WTC11 (cell line): Measurements from ENCODE around the gene TRPC1. TPM values are rescaled to one million over a fixed set of nuclear protein-coding genes. Genes with fewer than 3 reads are reported as not detected.
A peak's percentile ranks its signal among the peaks of the same experiment; 100 is the strongest.

ENCODE experiments used
- ATAC-seq: fragments of 200-7000 bp; cut with Tn5 transposase; 2 replicates; pipeline ENCODE4 v1.10.0; 2021; ENCODE audit warnings: mild to moderate bottlenecking, moderate library complexity
- CTCF ChIA-PET: fragments of 300-600 bp; sonication (Branson Sonifier 250); formaldehyde crosslinking; loops from one replicate; lab custom pipeline; 2021; ENCODE audit warnings: antibody characterized with exemption; lab: Charles Lee
- POLR2A ChIA-PET: fragments of 350-600 bp; sonication (Branson Sonifier 250); formaldehyde crosslinking; loops from one replicate; lab custom pipeline; 2021; ENCODE audit warnings: antibody characterized with exemption; lab: Charles Lee
- DNase-seq: peaks from one replicate; pipeline ENCODE4 v3.0.0; 2021; ENCODE audit warnings: low spot score
- H3K27ac Mint-ChIP-seq: 2 replicates; pipeline ENCODE4 v1.8.0; 2021; ENCODE audit warnings: mixed read lengths
- H3K27me3 Mint-ChIP-seq: 2 replicates; pipeline ENCODE4 v1.8.0; 2021; ENCODE audit warnings: low read depth, mild to moderate bottlenecking, moderate library complexity, mixed read lengths
- H3K36me3 Mint-ChIP-seq: 2 replicates; pipeline ENCODE4 v1.8.0; 2021; ENCODE audit warnings: mixed read lengths
- H3K4me1 Mint-ChIP-seq: 2 replicates; pipeline ENCODE4 v1.8.0; 2022; ENCODE audit warnings: mixed read lengths
- H3K4me3 Mint-ChIP-seq: 2 replicates; pipeline ENCODE4 v1.8.0; 2021; ENCODE audit warnings: mild to moderate bottlenecking, moderate library complexity, mixed read lengths
- H3K9me3 Mint-ChIP-seq: 2 replicates; pipeline ENCODE4 v1.8.0; 2021; ENCODE audit warnings: mixed read lengths
- CREB1 ChIP-seq: sonication (generic); formaldehyde crosslinking; IDR thresholded peaks from 2 replicates; pipeline ENCODE4 v1.8.0; 2023; ENCODE audit warnings: mild to moderate bottlenecking, missing genetic modification reagents
- E2F4 ChIP-seq: sonication (generic); formaldehyde crosslinking; IDR thresholded peaks from 2 replicates; pipeline ENCODE4 v1.8.1; 2022; ENCODE audit warnings: low read depth, mild to moderate bottlenecking, moderate library complexity, missing genetic modification reagents, borderline replicate concordance
- E2F5 ChIP-seq: sonication (generic); formaldehyde crosslinking; IDR thresholded peaks from 2 replicates; pipeline ENCODE4 v1.8.1; 2022; ENCODE audit warnings: mild to moderate bottlenecking, moderate library complexity, missing genetic modification reagents
- FOXK1 ChIP-seq: sonication (generic); formaldehyde crosslinking; IDR thresholded peaks from 2 replicates; pipeline ENCODE4 v1.8.0; 2022; ENCODE audit warnings: mild to moderate bottlenecking, moderate library complexity, missing genetic modification reagents
- GRHL2 ChIP-seq: fragments of 250-450 bp; sonication (Bioruptor Pico); IDR thresholded peaks from 2 replicates; pipeline ENCODE4 v1.8.0; 2022; ENCODE audit warnings: mild to moderate bottlenecking, moderate library complexity; ENCODE audit not compliant: insufficient replicate concordance, severe bottlenecking
- GTF2I ChIP-seq: fragments of 250-450 bp; sonication (Bioruptor Pico); conservative IDR thresholded peaks from 2 replicates; pipeline ENCODE4 v1.4.0; 2021; ENCODE audit warnings: mild to moderate bottlenecking
- JUN ChIP-seq: sonication (generic); formaldehyde crosslinking; IDR thresholded peaks from 2 replicates; pipeline ENCODE4 v1.8.0; 2023; ENCODE audit warnings: mild to moderate bottlenecking, missing genetic modification reagents
- KAT7 ChIP-seq: sonication (generic); formaldehyde crosslinking; IDR thresholded peaks from 2 replicates; pipeline ENCODE4 v1.8.1; 2023; ENCODE audit warnings: missing genetic modification reagents, mild to moderate bottlenecking, borderline replicate concordance
- MYBL2 ChIP-seq: sonication (generic); formaldehyde crosslinking; IDR thresholded peaks from 2 replicates; pipeline ENCODE4 v1.8.1; 2023; ENCODE audit warnings: mild to moderate bottlenecking, moderate library complexity, missing genetic modification reagents
- NFE2L1 ChIP-seq: sonication (generic); formaldehyde crosslinking; IDR thresholded peaks from 2 replicates; pipeline ENCODE4 v1.8.1; 2023; ENCODE audit warnings: missing genetic modification reagents
- OVOL2 ChIP-seq: fragments of 250-450 bp; sonication (Bioruptor Pico); IDR thresholded peaks from 2 replicates; pipeline ENCODE4 v1.9.0; 2021; ENCODE audit warnings: mild to moderate bottlenecking, borderline replicate concordance
- RORB ChIP-seq: fragments of 250-450 bp; sonication (Bioruptor Pico); IDR thresholded peaks from 2 replicates; pipeline ENCODE4 v1.9.0; 2021; ENCODE audit warnings: mild to moderate bottlenecking
- TCF7 ChIP-seq: sonication (generic); formaldehyde crosslinking; IDR thresholded peaks from 2 replicates; pipeline ENCODE4 v1.8.0; 2022; ENCODE audit warnings: mild to moderate bottlenecking, low read depth, missing genetic modification reagents, moderate library complexity
- USF2 ChIP-seq: sonication (generic); formaldehyde crosslinking; IDR thresholded peaks from 2 replicates; pipeline ENCODE4 v1.8.1; 2023; ENCODE audit warnings: mild to moderate bottlenecking, missing genetic modification reagents, moderate library complexity
- ZBTB43 ChIP-seq: sonication (generic); formaldehyde crosslinking; IDR thresholded peaks from 2 replicates; pipeline ENCODE4 v1.8.1; 2023; ENCODE audit warnings: mild to moderate bottlenecking, missing genetic modification reagents
- ZNF121 ChIP-seq: sonication (generic); formaldehyde crosslinking; IDR thresholded peaks from 2 replicates; pipeline ENCODE4 v1.8.0; 2023; ENCODE audit warnings: missing genetic modification reagents
- ZNF281 ChIP-seq: sonication (generic); formaldehyde crosslinking; IDR thresholded peaks from 2 replicates; pipeline ENCODE4 v1.8.0; 2023; ENCODE audit warnings: mild to moderate bottlenecking, missing genetic modification reagents
- ZNF425 ChIP-seq: fragments of 250-450 bp; sonication (Bioruptor Pico); conservative IDR thresholded peaks from 2 replicates; pipeline ENCODE4 v1.9.0; 2021; ENCODE audit warnings: mild to moderate bottlenecking
- total RNA-seq: library from RNA; stranded (reverse); gene quantifications from 3 replicates; pipeline ENCODE4 v1.2.3, GENCODE V29; 2021
- TF ChIP-seq, protein P1 (sequence below): sonication (generic); formaldehyde crosslinking; IDR thresholded peaks from 2 replicates; pipeline ENCODE4 v1.8.0; 2022; ENCODE audit warnings: mild to moderate bottlenecking, missing genetic modification reagents
- TF ChIP-seq, protein P2 (sequence below): sonication (generic); formaldehyde crosslinking; IDR thresholded peaks from 2 replicates; pipeline ENCODE4 v1.8.0; 2023; ENCODE audit warnings: missing genetic modification reagents

Gene TRPC1
- total RNA-seq, 1 experiment from 2014 or later, result 13.8 TPM

- no peak for TF ChIP-seq ZNF281 (CRISPR knock-in tag)
- no peak for TF ChIP-seq CREB1 (CRISPR knock-in tag)
These were observed 2.2 kb downstream of the TRPC1 start (continued) for GRCh38 chr3:142726017-142726416.

DNA sequence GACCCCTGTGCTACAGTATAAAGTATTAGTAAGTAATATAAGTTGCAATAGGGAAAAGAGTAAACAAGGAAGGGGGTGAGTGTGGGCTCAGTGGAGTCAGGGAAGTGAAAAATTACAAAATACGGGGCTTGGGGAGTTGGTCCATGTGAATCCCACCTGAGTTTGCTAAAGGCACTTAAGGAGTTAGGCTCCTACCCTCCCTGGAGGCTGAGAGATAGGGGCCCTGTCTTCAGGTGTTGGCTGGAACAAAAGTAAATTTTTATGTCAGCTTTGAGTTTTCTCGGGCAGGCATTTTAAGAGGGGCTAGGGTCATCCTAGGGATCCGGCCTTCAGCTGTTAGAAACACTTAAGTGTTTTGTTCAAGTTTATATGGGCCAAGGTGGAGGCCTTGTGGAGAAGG lies 8.2 kb downstream of the TRPC1 start:
- H3K4me1 Mint-ChIP-seq, result peaks cover 18% of the 10 kb centered on the region
- CTCF ChIA-PET, result no interaction called here
- peak overlapping the region; percentile 29; the same call in 1 of the 2 replicates for H3K27ac Mint-ChIP-seq

DNA sequence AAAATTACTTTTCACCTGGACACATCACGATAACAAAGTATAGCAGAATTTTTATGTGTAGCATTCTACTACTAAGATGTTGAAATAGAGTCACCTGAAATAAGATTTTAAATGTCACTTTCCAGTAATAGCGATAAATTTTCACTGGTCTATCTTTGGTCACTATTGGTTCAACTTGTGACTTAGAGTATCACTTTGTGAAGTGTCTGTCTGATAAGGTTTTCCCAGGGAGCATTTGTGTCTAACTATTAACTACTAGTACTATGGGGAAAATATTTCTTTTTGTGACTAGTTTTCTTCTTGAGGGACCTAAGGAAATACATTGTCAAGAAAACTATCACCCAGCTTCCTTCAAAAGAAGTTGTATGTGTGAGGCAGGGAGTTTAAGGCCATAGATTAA lies 11.0 kb downstream of the TRPC1 start:
- TF ChIP-seq TCF7 (CRISPR knock-in tag) (no peak), E2F4 (CRISPR knock-in tag) (no peak), E2F5 (CRISPR knock-in tag) (no peak), ZNF121 (CRISPR knock-in tag) (no peak), ZBTB43 (CRISPR knock-in tag) (no peak), JUN (CRISPR knock-in tag) (no peak), CREB1 (CRISPR knock-in tag) (no peak), RORB (CRISPR knock-in tag) (no peak), FOXK1 (CRISPR knock-in tag) (no peak), MYBL2 (CRISPR knock-in tag) (no peak), NFE2L1 (CRISPR knock-in tag) (no peak), OVOL2 (CRISPR knock-in tag) (no peak), GTF2I (CRISPR knock-in tag) (no peak)
- TF ChIP-seq, protein P1, sequence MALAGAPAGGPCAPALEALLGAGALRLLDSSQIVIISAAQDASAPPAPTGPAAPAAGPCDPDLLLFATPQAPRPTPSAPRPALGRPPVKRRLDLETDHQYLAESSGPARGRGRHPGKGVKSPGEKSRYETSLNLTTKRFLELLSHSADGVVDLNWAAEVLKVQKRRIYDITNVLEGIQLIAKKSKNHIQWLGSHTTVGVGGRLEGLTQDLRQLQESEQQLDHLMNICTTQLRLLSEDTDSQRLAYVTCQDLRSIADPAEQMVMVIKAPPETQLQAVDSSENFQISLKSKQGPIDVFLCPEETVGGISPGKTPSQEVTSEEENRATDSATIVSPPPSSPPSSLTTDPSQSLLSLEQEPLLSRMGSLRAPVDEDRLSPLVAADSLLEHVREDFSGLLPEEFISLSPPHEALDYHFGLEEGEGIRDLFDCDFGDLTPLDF (CRISPR knock-in tag), result no peak
- TF ChIP-seq, protein P2, sequence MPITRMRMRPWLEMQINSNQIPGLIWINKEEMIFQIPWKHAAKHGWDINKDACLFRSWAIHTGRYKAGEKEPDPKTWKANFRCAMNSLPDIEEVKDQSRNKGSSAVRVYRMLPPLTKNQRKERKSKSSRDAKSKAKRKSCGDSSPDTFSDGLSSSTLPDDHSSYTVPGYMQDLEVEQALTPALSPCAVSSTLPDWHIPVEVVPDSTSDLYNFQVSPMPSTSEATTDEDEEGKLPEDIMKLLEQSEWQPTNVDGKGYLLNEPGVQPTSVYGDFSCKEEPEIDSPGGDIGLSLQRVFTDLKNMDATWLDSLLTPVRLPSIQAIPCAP (CRISPR knock-in tag), result no peak
- ATAC-seq, result no peak
- Mint-ChIP-seq H3K4me1 (peaks cover 16% of the 10 kb centered on the region), H3K27ac (no peak overlapping the region), H3K9me3 (no peaks in the 10 kb centered on the region), H3K4me3 (no peak overlapping the region), H3K36me3 (peaks cover 6% of the 10 kb centered on the region; the same call in 1 of the 2 replicates), H3K27me3 (no peaks in the 10 kb centered on the region)
- ChIA-PET POLR2A (no interaction called here), CTCF (no interaction called here)
- no peak for DNase-seq

More for the DNA sequence above, 8.2 kb downstream of the TRPC1 start:
- Mint-ChIP-seq H3K36me3 (peaks cover 6% of the 10 kb centered on the region; the same call in 1 of the 2 replicates), H3K4me3 (no peak overlapping the region), H3K9me3 (no peaks in the 10 kb centered on the region), H3K27me3 (no peaks in the 10 kb centered on the region)
- ATAC-seq (peak; percentile 58), DNase-seq (no peak)
- POLR2A ChIA-PET, result interaction anchor here (0.7 to 1.1 kb wide), 2 partner anchors 145 to 164 kb away, joined by 4 to 7 read pairs; no protein-coding TSS in a partner anchor
- TF ChIP-seq KAT7 (CRISPR knock-in tag) (no peak), GRHL2 (no peak), ZNF425 (no peak), USF2 (CRISPR knock-in tag) (no peak)
